ENCODE results near the gene TRMT11.

DNA sequence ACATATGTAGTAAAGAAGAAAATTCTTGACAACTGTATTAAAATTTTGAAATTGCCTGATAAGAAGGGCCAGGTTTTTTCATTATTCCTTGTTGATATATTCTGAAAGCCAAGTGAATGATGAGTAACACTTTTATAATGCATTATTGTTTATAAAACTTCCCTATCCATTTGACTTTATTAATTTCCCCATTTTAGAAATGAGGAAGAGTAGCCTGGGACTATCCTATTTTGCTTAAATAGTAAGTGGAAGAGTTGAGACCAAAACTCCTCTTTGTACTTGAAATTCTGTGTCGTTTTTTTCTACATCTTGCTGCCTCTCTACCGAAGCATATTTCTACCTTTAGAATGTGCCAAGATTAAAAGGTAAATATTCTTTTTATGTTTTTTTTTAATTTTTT lies 39.7 kb downstream of the TRMT11 start:
- TF ChIP-seq, protein P1, sequence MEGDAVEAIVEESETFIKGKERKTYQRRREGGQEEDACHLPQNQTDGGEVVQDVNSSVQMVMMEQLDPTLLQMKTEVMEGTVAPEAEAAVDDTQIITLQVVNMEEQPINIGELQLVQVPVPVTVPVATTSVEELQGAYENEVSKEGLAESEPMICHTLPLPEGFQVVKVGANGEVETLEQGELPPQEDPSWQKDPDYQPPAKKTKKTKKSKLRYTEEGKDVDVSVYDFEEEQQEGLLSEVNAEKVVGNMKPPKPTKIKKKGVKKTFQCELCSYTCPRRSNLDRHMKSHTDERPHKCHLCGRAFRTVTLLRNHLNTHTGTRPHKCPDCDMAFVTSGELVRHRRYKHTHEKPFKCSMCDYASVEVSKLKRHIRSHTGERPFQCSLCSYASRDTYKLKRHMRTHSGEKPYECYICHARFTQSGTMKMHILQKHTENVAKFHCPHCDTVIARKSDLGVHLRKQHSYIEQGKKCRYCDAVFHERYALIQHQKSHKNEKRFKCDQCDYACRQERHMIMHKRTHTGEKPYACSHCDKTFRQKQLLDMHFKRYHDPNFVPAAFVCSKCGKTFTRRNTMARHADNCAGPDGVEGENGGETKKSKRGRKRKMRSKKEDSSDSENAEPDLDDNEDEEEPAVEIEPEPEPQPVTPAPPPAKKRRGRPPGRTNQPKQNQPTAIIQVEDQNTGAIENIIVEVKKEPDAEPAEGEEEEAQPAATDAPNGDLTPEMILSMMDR (IDR thresholded peaks at IDR 0.05; ENCODE audit: low read length) = no peak
- TF ChIP-seq EZH2 (IDR thresholded peaks at IDR 0.05; ENCODE audit: borderline replicate concordance, low read length) = no peak
